ENCODE results near the gene NME8.
"Not testable (repeated sequence)": the region's sequence is repeated elsewhere in the genome, so short reads cannot be mapped to it uniquely, and the experiment has no call there.

Gene NME8

GRCh38 chr7:37848297-37848696 lies at the start of gene NME8:
NME8 (plus strand) TSS chr7:37848597; CDS start chr7:37850267, 1,670 bp downstream.
- no peak for DNase-seq

GRCh38 chr7:37806152-37806551 lies 42.2 kb upstream of the NME8 start:
- no peak for DNase-seq

GRCh38 chr7:37812161-37812580 lies 36.2 kb upstream of the NME8 start:
- not testable (repeated sequence) for DNase-seq

- DNase-seq, result no peak
Observed at GRCh38 chr7:37815671-37816371, 32.6 kb upstream of the NME8 start.

- DNase-seq, result no peak
Observed at GRCh38 chr7:37816922-37817590, 31.3 kb upstream of the NME8 start.

GRCh38 chr7:37817591-37817960 lies 30.8 kb upstream of the NME8 start:
- no peak for DNase-seq

- no peak for DNase-seq
Observed at GRCh38 chr7:37817996-37818720, 30.2 kb upstream of the NME8 start.

GRCh38 chr7:37820708-37821468 lies 27.5 kb upstream of the NME8 start:
- no peak for DNase-seq

GRCh38 chr7:37822946-37823345 lies 25.5 kb upstream of the NME8 start:
- DNase-seq, result no peak

GRCh38 chr7:37823557-37823956 lies 24.8 kb upstream of the NME8 start:
- no peak for DNase-seq

- no peak for DNase-seq
Observed at GRCh38 chr7:37825038-37825437, 23.4 kb upstream of the NME8 start.

- no peak for DNase-seq
Observed at GRCh38 chr7:37826825-37827224, 21.6 kb upstream of the NME8 start.

- DNase-seq, result no peak
Observed at GRCh38 chr7:37831244-37831643, 17.2 kb upstream of the NME8 start.

GRCh38 chr7:37832194-37832593 lies 16.2 kb upstream of the NME8 start:
- peak; percentile 58 to 71 for DNase-seq

GRCh38 chr7:37833107-37833817 lies 15.1 kb upstream of the NME8 start:
- DNase-seq, result peak; percentile 54

GRCh38 chr7:37833818-37834146 lies 14.6 kb upstream of the NME8 start:
- no peak for DNase-seq

GRCh38 chr7:37853468-37853867 lies 5.1 kb downstream of the NME8 start:
- no peak for DNase-seq

GRCh38 chr7:37882086-37882485 lies 33.7 kb downstream of the NME8 start:
- DNase-seq, result no peak

GRCh38 chr7:37893359-37893758 lies 45.0 kb downstream of the NME8 start:
- no peak for DNase-seq

GRCh38 chr7:37894671-37895070 lies 46.3 kb downstream of the NME8 start:
- DNase-seq, result no peak

GRCh38 chr7:37899712-37900247 lies 51.4 kb downstream of the NME8 start:
- DNase-seq, result no peak

- peak; percentile 38 for DNase-seq
Observed at GRCh38 chr7:37901236-37901827, 52.9 kb downstream of the NME8 start.

All from AML-193 (cell line).